Astrocyte (in vitro differentiated cells and primary cell): ENCODE data around the gene ZBTB44. TPM values are rescaled to one million over a fixed set of nuclear protein-coding genes. Genes with fewer than 3 reads are reported as not detected.

Experiments used
- DNase-seq: peaks from one replicate; pipeline ENCODE4 v3.0.0-alpha.2; 2010; ENCODE audit warnings: low read depth
- FAIRE-seq: peaks from 2 replicates; lab custom pipeline; 2011; peaks lifted over from hg19 to GRCh38; lab: Jason Lieb, UNC
- H2AFZ ChIP-seq: 2 replicates; pipeline ENCODE4 v1.6.0; 2012; ENCODE audit warnings: low read depth, low read length, inconsistent platforms
- H3K27ac ChIP-seq: 2 replicates; pipeline ENCODE4 v1.5.1; 2011; ENCODE audit warnings: low read depth, low read length, inconsistent platforms
- H3K27me3 ChIP-seq: 2 replicates; pipeline ENCODE4 v1.6.0; 2011; ENCODE audit warnings: low read length, inconsistent platforms; ENCODE audit not compliant: insufficient read depth
- H3K36me3 ChIP-seq: 2 replicates; pipeline ENCODE4 v1.5.1; 2011; ENCODE audit warnings: low read length, inconsistent platforms; ENCODE audit not compliant: insufficient read depth
- H3K4me1 ChIP-seq: 2 replicates; pipeline ENCODE4 v1.5.1; 2011; ENCODE audit warnings: low read length, inconsistent platforms; ENCODE audit not compliant: insufficient read depth
- H3K4me2 ChIP-seq: 2 replicates; pipeline ENCODE4 v1.6.0; 2012; ENCODE audit warnings: low read length, inconsistent platforms
- H3K4me3 ChIP-seq: 2 replicates; pipeline ENCODE4 v1.5.1; 2011; ENCODE audit warnings: low read depth, mild to moderate bottlenecking, low read length, inconsistent platforms; ENCODE audit not compliant: insufficient read depth
- H3K79me2 ChIP-seq: 2 replicates; pipeline ENCODE4 v1.6.0; 2012; ENCODE audit warnings: mild to moderate bottlenecking, low read length, inconsistent platforms; ENCODE audit not compliant: insufficient read depth
- H3K9ac ChIP-seq: 2 replicates; pipeline ENCODE4 v1.6.0; 2012; ENCODE audit warnings: mild to moderate bottlenecking, low read length, inconsistent platforms
- H3K9me3 ChIP-seq: 2 replicates; pipeline ENCODE4 v1.5.1; 2012; ENCODE audit warnings: low read depth, mild to moderate bottlenecking, low read length, inconsistent platforms; ENCODE audit not compliant: insufficient read depth
- H4K20me1 ChIP-seq: 2 replicates; pipeline ENCODE4 v1.6.0; 2012; ENCODE audit warnings: low read length, inconsistent platforms; ENCODE audit not compliant: insufficient read depth
- H3K27ac Mint-ChIP-seq: one replicate; pipeline ENCODE4 v1.8.0; 2021; ENCODE audit warnings: mild to moderate bottlenecking, mixed read lengths; ENCODE audit not compliant: unreplicated experiment
- H3K27me3 Mint-ChIP-seq: one replicate; pipeline ENCODE4 v1.8.0; 2021; ENCODE audit warnings: low read depth, mixed read lengths; ENCODE audit not compliant: unreplicated experiment
- H3K36me3 Mint-ChIP-seq: one replicate; pipeline ENCODE4 v1.8.0; 2021; ENCODE audit warnings: low read depth, mixed read lengths; ENCODE audit not compliant: unreplicated experiment
- H3K4me1 Mint-ChIP-seq: one replicate; pipeline ENCODE4 v1.8.0; 2021; ENCODE audit warnings: low read depth, mixed read lengths; ENCODE audit not compliant: unreplicated experiment
- H3K4me3 Mint-ChIP-seq: one replicate; pipeline ENCODE4 v1.8.0; 2021; ENCODE audit warnings: mild to moderate bottlenecking, moderate library complexity, mixed read lengths; ENCODE audit not compliant: unreplicated experiment
- H3K9me3 Mint-ChIP-seq: one replicate; pipeline ENCODE4 v1.8.0; 2021; ENCODE audit warnings: mild to moderate bottlenecking, mixed read lengths; ENCODE audit not compliant: unreplicated experiment
- CTCF ChIP-seq: IDR thresholded peaks from 2 replicates; pipeline ENCODE4 v1.5.1; 2011; ENCODE audit warnings: low read depth, mild to moderate bottlenecking, inconsistent platforms, low read length, moderate library complexity; ENCODE audit not compliant: insufficient read depth
- EZH2 ChIP-seq: IDR thresholded peaks from 2 replicates; pipeline ENCODE4 v1.6.1; 2012; ENCODE audit warnings: mild to moderate bottlenecking, low read length, inconsistent platforms; ENCODE audit not compliant: insufficient read depth
- total RNA-seq: library from RNA; stranded (reverse); gene quantifications from 2 replicates; pipeline ENCODE4 v1.2.1, GENCODE V29; 2021

The ZBTB44 gene
- total RNA-seq, 1 donor from 2014 or later: 25.3 TPM

GRCh38 chr11:130279989-130280388 lies 34.7 kb downstream of the ZBTB44 start:
- Histone ChIP-seq H3K27me3 (no peaks in the 10 kb centered on the region), H4K20me1 (peaks cover 6% of the 10 kb centered on the region), H3K9me3 (no peaks in the 10 kb centered on the region), H3K4me2 (no peak overlapping the region), H3K9ac (no peak overlapping the region), H3K27ac (no peak overlapping the region), H3K79me2 (no peaks in the 10 kb centered on the region), H3K36me3 (no peaks in the 10 kb centered on the region), H3K4me1 (no peaks in the 10 kb centered on the region), H2AFZ (no peak overlapping the region), H3K4me3 (no peak overlapping the region)
- no peak overlapping the region for H3K4me3 Mint-ChIP-seq
- DNase-seq: no peak
- no peaks in the 10 kb centered on the region for H3K27me3 Mint-ChIP-seq
- TF ChIP-seq EZH2 (no peak), CTCF (no peak)
- H3K36me3 Mint-ChIP-seq: peaks cover 4% of the 10 kb centered on the region
- H3K4me1 Mint-ChIP-seq: peaks cover 3% of the 10 kb centered on the region
- H3K9me3 Mint-ChIP-seq: peaks cover 2% of the 10 kb centered on the region
- no peak overlapping the region for H3K27ac Mint-ChIP-seq
- FAIRE-seq: no peak

- Histone ChIP-seq H4K20me1 (peaks cover 6% of the 10 kb centered on the region), H2AFZ (no peak overlapping the region), H3K27ac (no peak overlapping the region), H3K4me1 (no peaks in the 10 kb centered on the region), H3K4me2 (no peak overlapping the region), H3K27me3 (no peaks in the 10 kb centered on the region), H3K9me3 (no peaks in the 10 kb centered on the region), H3K4me3 (no peak overlapping the region), H3K9ac (no peak overlapping the region), H3K36me3 (no peaks in the 10 kb centered on the region), H3K79me2 (no peaks in the 10 kb centered on the region)
- Mint-ChIP-seq H3K36me3 (peaks cover 4% of the 10 kb centered on the region), H3K27me3 (no peaks in the 10 kb centered on the region), H3K4me1 (peaks cover 3% of the 10 kb centered on the region), H3K4me3 (no peak overlapping the region), H3K27ac (no peak overlapping the region), H3K9me3 (peaks cover 2% of the 10 kb centered on the region)
- FAIRE-seq (no peak), DNase-seq (no peak)
- no peak for TF ChIP-seq EZH2
- TF ChIP-seq CTCF: no peak
Observed at GRCh38 chr11:130278745-130279144, 36.0 kb downstream of the ZBTB44 start.

- H2AFZ ChIP-seq: no peak overlapping the region
- H3K9me3 Mint-ChIP-seq: peaks cover 2% of the 10 kb centered on the region
Observed at GRCh38 chr11:130278151-130278550, 36.6 kb downstream of the ZBTB44 start.

More at GRCh38 chr11:130278151-130278550, 36.6 kb downstream of the ZBTB44 start:
- no peaks in the 10 kb centered on the region for H3K27me3 Mint-ChIP-seq
- H3K4me3 Mint-ChIP-seq: no peak overlapping the region
- H3K9ac ChIP-seq: no peak overlapping the region
- no peak overlapping the region for H3K4me3 ChIP-seq
- H3K79me2 ChIP-seq: no peaks in the 10 kb centered on the region
- no peaks in the 10 kb centered on the region for H3K4me1 ChIP-seq
- H3K36me3 ChIP-seq: no peaks in the 10 kb centered on the region
- peaks cover 3% of the 10 kb centered on the region for H3K4me1 Mint-ChIP-seq
- H3K27ac ChIP-seq: no peak overlapping the region
- no peak for FAIRE-seq
- no peaks in the 10 kb centered on the region for H3K27me3 ChIP-seq
- no peak for DNase-seq
- no peak overlapping the region for H3K4me2 ChIP-seq
- TF ChIP-seq EZH2 (no peak), CTCF (no peak)
- no peak overlapping the region for H3K27ac Mint-ChIP-seq
- no peaks in the 10 kb centered on the region for H3K9me3 ChIP-seq
- H3K36me3 Mint-ChIP-seq: peaks cover 3% of the 10 kb centered on the region
- H4K20me1 ChIP-seq: peaks cover 6% of the 10 kb centered on the region
